Measurements from ENCODE around the gene STK32B. TPM values are rescaled to one million over a fixed set of nuclear protein-coding genes. Genes with fewer than 3 reads are reported as not detected.
A peak's percentile ranks its signal among the peaks of the same experiment; 100 is the strongest.

Gene STK32B
- total and polyA plus RNA-seq, 2 of the 8 experiments (the other 6 are each of a cell fraction or from before 2014, with no cell fraction given): 2.3 to 2.5 TPM

GRCh38 chr4:5157791-5158770 lies 106.8 kb downstream of the STK32B start:
- DNase-seq (ENCODE audit: low read depth in 1 of 2, low spot score in 2 of 2): peak in 1 of 2 experiments; percentile 35
- CTCF ChIA-PET (ENCODE audit: partially characterized antibody): interaction anchor here (0.8 to 1.9 kb wide), 8 partner anchors 9 to 241 kb away, joined by 3 to 5 read pairs (median 4); no protein-coding TSS in a partner anchor
- POLR2A ChIA-PET (ENCODE audit: partially characterized antibody): no interaction called here

More at GRCh38 chr4:5157791-5158770, 106.8 kb downstream of the STK32B start:
- Histone ChIP-seq H3K4me3 (ENCODE audit: extremely low read depth in 1 of 4, insufficient read depth in 2 of 4, low read depth in 3 of 4, low read length in 4 of 4) (no peak overlapping the region), H4K91ac (replicated peaks; ENCODE audit: insufficient read length, low read length) (no peak overlapping the region), H3K14ac (ENCODE audit: insufficient read length) (no peak overlapping the region), H3K4me1 (replicated peaks in 1 of 4; ENCODE audit: control insufficient read depth in 3 of 4, insufficient read depth in 4 of 4, low read length in 3 of 4) (peaks cover 0 to 3% (median 0%) of the 10 kb centered on the region in 4 experiments; a peak in 3 of 7 replicates), H4K8ac (ENCODE audit: extremely low read depth, insufficient read depth, low read length) (no peak overlapping the region), H2BK20ac (ENCODE audit: low read length) (no peak overlapping the region), H3K79me2 (ENCODE audit: control insufficient read depth in 1 of 2, insufficient read depth in 2 of 2, low read length in 2 of 2) (no peaks in the 10 kb centered on the region), H3K36me3 (ENCODE audit: control insufficient read depth in 2 of 4, insufficient read depth in 4 of 4, low read length in 3 of 4) (no peaks in the 10 kb centered on the region), H2BK12ac (ENCODE audit: low read depth, low read length) (no peak overlapping the region), H3K9me3 (ENCODE audit: insufficient read depth in 2 of 2, low read depth in 1 of 2, low read length in 1 of 2) (no peaks in the 10 kb centered on the region), H4K5ac (ENCODE audit: insufficient read length, low read depth, low read length) (no peak overlapping the region), H3K56ac (replicated peaks; ENCODE audit: insufficient read length, low read depth, low read length) (no peak overlapping the region), H3K9ac (replicated peaks in 1 of 4; ENCODE audit: extremely low read depth in 1 of 4, low read depth in 3 of 4, low read length in 3 of 4) (no peak overlapping the region), H3K23me2 (ENCODE audit: low read depth, low read length) (no peaks in the 10 kb centered on the region), H2AK5ac (ENCODE audit: low read depth, low read length) (no peak overlapping the region), H3K79me1 (ENCODE audit: low read depth, low read length) (no peaks in the 10 kb centered on the region), H3K27ac (ENCODE audit: low read depth, low read length) (no peak overlapping the region), H2AFZ (ENCODE audit: low read length) (no peak overlapping the region), H4K20me1 (replicated peaks in 1 of 2; ENCODE audit: control insufficient read depth in 1 of 2, insufficient read depth in 2 of 2, low read length in 2 of 2) (no peaks in the 10 kb centered on the region), H2BK120ac (replicated peaks; ENCODE audit: low read depth, low read length) (no peak overlapping the region), H3K4me2 (ENCODE audit: insufficient read depth in 1 of 2, low read depth in 2 of 2, low read length in 2 of 2) (no peak overlapping the region), H3K4ac (replicated peaks; ENCODE audit: insufficient read length, low read depth, low read length) (no peak overlapping the region), H3K27me3 (replicated peaks in 1 of 4; ENCODE audit: control insufficient read depth in 3 of 4, extremely low read depth in 1 of 4, insufficient read depth in 3 of 4, low read length in 3 of 4) (no peaks in the 10 kb centered on the region; a peak in 3 of 7 replicates), H2BK15ac (ENCODE audit: low read length) (no peak overlapping the region), H3K23ac (ENCODE audit: insufficient read length) (no peak overlapping the region), H3K18ac (ENCODE audit: extremely low read depth, low read length) (no peak overlapping the region), H2BK5ac (ENCODE audit: low read depth, low read length) (no peak overlapping the region)
- TF ChIP-seq BACH1 (IDR thresholded peaks at IDR 0.05; ENCODE audit: low read length): no peak
- TF ChIP-seq SAP30 (IDR thresholded peaks at IDR 0.05; ENCODE audit: insufficient read depth, insufficient replicate concordance, low read length): no peak
- TF ChIP-seq, protein P1, sequence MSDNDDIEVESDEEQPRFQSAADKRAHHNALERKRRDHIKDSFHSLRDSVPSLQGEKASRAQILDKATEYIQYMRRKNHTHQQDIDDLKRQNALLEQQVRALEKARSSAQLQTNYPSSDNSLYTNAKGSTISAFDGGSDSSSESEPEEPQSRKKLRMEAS (IDR thresholded peaks at IDR 0.05): no peak
- TF ChIP-seq SP1 (IDR thresholded peaks at IDR 0.05; ENCODE audit: low read depth, low read length): no peak
- no peak for TF ChIP-seq RAD21 (IDR thresholded peaks at IDR 0.05 in 1 of 2, conservative IDR thresholded peaks at IDR 0.05 in 1 of 2; ENCODE audit: low read depth in 2 of 2, low read length in 2 of 2)
- no peak for TF ChIP-seq SP4 (IDR thresholded peaks at IDR 0.05; ENCODE audit: low read length)
- 88% methylated on average over 17 of the region's 17 CpGs; no CpG with 5 or more reads in 1 of the 2 experiments for WGBS, 2 experiments (ENCODE audit: extremely low coverage in 1 of 2, insufficient coverage in 1 of 2, insufficient read length in 1 of 2, insufficient replicate concordance in 2 of 2, low coverage in 1 of 2, low lambda C conversion rate in 2 of 2, missing lambda C conversion rate in 1 of 2)
- FAIRE-seq: no peak

Measured in H1 (cell line).